HG03175 (cell line): ENCODE results near the gene ZSCAN20.

ENCODE experiments used
- ATAC-seq: cut with Tn5 transposase; IDR thresholded peaks from one replicate; pipeline ENCODE4 v1.9.1; 2021; ENCODE audit warnings: mild to moderate bottlenecking, moderate library complexity; ENCODE audit not compliant: unreplicated experiment

The ZSCAN20 gene

GRCh38 chr1:33443080-33443704 lies 29.3 kb upstream of the ZSCAN20 start:
- ATAC-seq: no peak

DNA sequence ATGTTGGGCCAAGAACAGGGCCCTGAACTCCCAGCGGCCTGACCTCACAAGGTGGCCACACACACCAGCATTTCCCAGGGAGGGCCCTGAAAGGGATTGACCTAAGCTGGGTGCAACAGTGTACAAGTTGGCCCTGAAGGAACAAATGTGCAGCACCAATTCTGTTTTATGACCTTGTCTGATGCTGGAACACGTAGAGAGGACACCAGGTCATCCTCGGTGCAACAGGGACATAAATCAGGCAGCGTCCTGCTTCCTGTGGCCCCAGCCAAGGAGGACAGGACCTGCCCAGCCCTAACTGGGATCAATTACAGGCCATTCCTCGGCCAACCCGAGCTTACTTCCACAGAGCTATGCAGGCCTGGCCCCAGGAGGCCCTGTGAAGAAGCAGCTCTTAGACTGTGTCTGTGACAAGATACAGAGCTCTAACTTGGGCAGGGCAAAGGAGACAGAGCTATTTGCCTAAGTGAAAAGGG lies 28.7 kb upstream of the ZSCAN20 start:
- no peak for ATAC-seq

- no peak for ATAC-seq
These were observed 27.3 kb upstream of the ZSCAN20 start for GRCh38 chr1:33445108-33445507.

- no peak for ATAC-seq
These were observed 25.9 kb upstream of the ZSCAN20 start for GRCh38 chr1:33446590-33446989.

GRCh38 chr1:33454646-33455282 lies 17.7 kb upstream of the ZSCAN20 start:
- ATAC-seq: no peak

GRCh38 chr1:33455539-33456501 lies 16.6 kb upstream of the ZSCAN20 start:
- ATAC-seq: peak; percentile 65

DNA sequence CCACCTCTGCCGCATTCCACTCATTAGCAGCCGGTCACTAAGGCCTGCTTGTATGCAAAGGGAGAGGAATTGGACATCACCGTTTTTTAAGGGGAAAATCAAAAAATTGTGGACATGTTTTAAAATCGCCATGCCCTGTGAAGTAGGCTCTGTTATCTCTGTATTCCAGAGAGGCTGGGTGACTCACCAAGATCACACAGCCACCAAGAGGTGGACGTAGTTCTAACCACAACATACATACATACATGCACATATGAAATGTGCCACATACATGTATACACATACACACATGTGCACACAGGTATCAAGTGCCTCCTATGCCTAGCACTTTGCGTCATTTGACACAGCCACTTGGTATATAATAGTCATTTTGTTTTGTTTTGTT lies 16.0 kb upstream of the ZSCAN20 start:
- no peak for ATAC-seq

DNA sequence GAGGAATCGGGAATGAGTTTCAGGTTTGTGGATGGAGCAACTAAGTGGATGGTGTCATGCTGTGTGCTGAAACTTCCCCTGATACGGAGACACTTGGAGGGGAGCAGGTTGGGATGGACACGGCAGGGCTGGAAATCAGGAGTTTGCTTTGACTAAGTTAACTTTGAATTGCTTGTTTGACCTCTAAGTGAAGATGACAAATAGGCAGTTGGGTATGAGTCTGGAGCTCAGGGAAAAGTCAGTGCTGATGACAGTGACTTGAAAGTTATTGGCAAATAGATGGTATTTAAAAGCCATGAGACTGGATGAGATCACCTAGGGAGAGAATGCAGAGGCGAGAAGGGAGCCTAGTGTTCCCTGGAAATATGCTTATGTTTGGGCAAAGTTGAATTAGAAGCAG lies 12.8 kb upstream of the ZSCAN20 start:
- ATAC-seq: no peak

GRCh38 chr1:33460144-33460543 lies 12.3 kb upstream of the ZSCAN20 start:
- ATAC-seq: no peak

DNA sequence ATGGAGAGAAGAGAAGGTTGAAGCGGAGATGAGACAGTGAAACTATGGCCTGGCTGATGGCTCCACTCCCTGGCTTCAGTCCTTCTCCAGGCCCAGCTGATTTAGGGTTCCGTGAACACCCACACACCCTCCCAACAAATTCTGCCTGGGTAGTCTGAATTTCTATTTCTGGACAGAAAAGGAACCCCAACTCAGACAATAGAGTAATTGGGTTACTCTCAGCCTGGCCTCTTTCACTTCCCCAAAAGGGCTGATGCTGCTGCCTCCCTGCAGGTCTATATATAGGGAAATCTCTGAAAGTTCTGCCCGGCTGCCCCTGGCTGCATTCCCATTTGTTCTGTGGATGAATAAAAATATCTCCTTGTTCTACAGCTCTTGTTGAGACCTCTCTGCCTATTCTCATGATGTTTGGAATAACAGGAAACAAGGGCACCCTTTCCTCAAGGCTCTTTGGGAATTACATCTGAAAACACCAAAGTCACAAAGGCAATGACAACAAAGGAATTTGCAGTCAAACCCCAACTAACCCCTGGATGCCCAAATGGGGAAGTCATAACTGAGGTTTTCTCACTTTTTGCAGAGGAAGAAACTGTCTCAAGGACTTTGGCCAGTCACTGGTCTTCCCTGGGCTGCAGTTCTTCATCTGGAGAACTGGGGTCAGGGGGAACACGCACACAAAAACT lies 11.4 kb upstream of the ZSCAN20 start:
- ATAC-seq: peak; percentile 80

DNA sequence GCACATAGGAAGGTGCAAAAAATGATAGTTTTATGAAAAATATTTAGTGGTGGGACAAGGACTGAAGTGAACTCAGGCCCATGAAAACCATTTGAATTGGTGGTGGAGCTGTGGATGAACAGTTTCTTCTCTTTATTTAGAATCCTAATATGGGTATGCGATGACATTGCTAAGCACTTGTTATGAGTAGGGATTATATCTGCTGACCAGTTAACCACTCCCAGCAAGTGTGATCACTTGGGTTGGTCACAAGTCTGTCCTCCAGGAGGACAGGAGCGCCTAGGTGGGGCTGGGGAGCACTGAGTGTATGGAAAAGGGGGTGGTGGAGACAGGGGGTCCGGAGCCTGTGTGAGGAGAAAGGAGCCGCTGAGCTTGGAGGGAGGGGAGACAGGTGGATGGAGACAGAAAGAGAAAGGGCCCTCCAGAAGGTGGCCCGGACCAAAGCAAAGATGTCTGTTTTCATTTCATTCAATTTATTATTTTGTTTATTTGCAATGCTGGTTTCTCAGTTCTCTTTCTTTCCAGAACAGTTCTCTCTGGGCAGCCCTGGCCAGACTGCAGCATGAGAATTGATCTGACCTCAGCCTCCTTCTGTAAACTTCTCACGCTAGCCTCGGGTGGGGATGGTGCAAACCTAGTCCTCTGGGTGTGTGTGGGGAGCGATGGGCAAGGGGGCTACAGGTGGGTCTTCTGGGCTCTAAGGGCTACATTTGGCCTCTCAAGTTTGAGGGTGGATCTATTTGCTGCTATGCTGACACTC lies 9.9 kb upstream of the ZSCAN20 start:
- ATAC-seq: no peak

- no peak for ATAC-seq
These were observed 7.9 kb upstream of the ZSCAN20 start for GRCh38 chr1:33464552-33464951.

GRCh38 chr1:33465316-33465715 lies 7.1 kb upstream of the ZSCAN20 start:
- ATAC-seq: no peak

GRCh38 chr1:33466159-33466558 lies 6.3 kb upstream of the ZSCAN20 start:
- no peak for ATAC-seq

- ATAC-seq: no peak
These were observed 4.4 kb upstream of the ZSCAN20 start for GRCh38 chr1:33468011-33468410.

DNA sequence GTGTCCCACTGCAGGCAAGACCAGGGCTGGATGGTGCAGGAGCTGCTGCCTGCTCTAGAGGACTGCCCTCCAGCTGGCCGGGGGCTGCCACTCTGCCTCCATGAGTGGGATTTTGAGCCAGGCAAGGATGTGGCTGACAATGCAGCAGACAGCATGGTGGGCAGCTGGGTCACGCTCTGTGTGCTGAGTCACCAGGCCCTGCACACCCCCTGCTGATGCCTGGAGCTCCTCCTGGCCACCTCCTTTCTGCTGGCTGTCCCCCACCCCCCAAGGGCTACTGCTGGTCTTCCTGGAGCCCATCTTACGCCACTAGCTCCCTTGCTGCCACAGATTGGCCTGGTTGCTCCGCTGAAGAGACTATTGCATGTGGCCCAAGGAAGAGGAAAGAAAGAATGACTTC lies 3.9 kb upstream of the ZSCAN20 start:
- no peak for ATAC-seq

GRCh38 chr1:33468967-33469366 lies 3.5 kb upstream of the ZSCAN20 start:
- ATAC-seq: no peak

DNA sequence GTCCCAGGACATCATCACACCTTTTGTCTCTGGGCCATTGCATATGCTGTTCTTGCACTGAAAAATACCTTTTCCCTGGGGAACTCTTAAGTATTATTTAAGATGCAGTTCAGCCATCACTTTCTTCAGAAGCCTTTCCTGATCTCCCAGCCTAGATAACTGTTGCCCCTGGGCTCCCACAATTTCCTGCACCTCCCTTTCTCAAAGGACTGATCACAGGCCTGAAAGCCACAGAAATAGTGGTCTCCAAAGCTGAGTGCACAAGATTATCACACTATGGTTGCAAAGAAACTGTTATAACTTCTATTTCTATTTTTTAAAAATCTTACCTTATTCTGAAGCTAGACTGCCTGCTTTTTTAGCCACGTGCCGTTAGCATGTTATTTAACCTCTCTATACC lies 2.8 kb upstream of the ZSCAN20 start:
- no peak for ATAC-seq

DNA sequence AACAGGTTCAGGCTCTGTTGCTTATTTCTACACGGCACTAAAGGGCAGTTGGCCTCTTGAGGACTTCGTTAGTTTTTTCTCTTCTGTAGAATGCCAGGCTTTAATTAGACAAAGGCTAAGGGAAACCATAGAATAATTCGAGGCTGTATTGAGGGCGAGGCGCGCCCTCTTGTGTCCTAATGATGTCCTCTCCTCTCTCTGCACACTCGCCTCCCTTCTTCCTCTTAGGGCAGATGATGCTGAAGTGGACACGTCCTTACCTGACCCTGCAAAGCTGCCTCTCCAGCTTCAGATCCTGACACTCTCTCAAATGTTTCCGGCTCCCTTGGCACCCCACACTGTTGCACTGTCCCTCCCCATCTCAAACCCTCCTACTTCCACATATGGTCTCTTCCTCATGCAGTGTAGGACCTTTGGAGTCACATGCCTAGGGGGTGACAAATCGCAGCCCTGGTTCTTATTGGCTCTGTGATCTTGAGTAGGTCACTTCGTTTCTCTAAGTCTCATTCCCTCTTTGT lies 1.9 kb upstream of the ZSCAN20 start:
- peak; percentile 42 for ATAC-seq

- ATAC-seq: no peak
These were observed 1.0 kb upstream of the ZSCAN20 start for GRCh38 chr1:33471416-33471815.
